Aorta (tissue), 5 donors: ENCODE results near the gene RTN1. TPM values are rescaled to one million over a fixed set of nuclear protein-coding genes. Genes with fewer than 3 reads are reported as not detected.
A peak's percentile ranks its signal among the peaks of the same experiment; 100 is the strongest.

Experiments used
- ATAC-seq: fragments of 200-7000 bp; cut with Tn5 transposase; one replicate; pipeline ENCODE4 v1.9.1; 2022; ENCODE audit warnings: moderate library complexity; ENCODE audit not compliant: low FRiP score
- DNase-seq, 2 donors: peaks; one replicate each; pipeline ENCODE4 v3.0.0-alpha.2; 2020
- H3K27ac ChIP-seq, 2 donors: one replicate each; pipeline ENCODE4 v1.5.1; 2013; ENCODE audit warnings: low read length in 2 of 2, mild to moderate bottlenecking in 2 of 2, moderate library complexity in 2 of 2, control low read depth in 1 of 2, inconsistent platforms in 1 of 2, low read depth in 1 of 2
- H3K27me3 ChIP-seq, 2 donors: one replicate each; pipeline ENCODE4 v1.6.1; 2013; ENCODE audit warnings: control low read depth in 1 of 2, low read length in 1 of 2, mild to moderate bottlenecking in 1 of 2, moderate library complexity in 1 of 2; ENCODE audit not compliant: insufficient read depth in 2 of 2, control insufficient read depth in 1 of 2
- H3K36me3 ChIP-seq, 2 donors: one replicate each; pipeline ENCODE4 v1.6.1; 2013; ENCODE audit warnings: control low read depth in 1 of 2, low read length in 1 of 2, mild to moderate bottlenecking in 1 of 2; ENCODE audit not compliant: insufficient read depth in 2 of 2, control insufficient read depth in 1 of 2
- H3K4me1 ChIP-seq, 2 donors: one replicate each; pipeline ENCODE4 v1.6.1; 2013; ENCODE audit warnings: low read length in 2 of 2, control low read depth in 1 of 2, mild to moderate bottlenecking in 1 of 2, moderate library complexity in 1 of 2; ENCODE audit not compliant: insufficient read depth in 2 of 2, control insufficient read depth in 1 of 2
- H3K4me3 ChIP-seq, 2 donors: one replicate each; pipeline ENCODE4 v1.5.1; 2013; ENCODE audit warnings: low read length in 2 of 2, control low read depth in 1 of 2, mild to moderate bottlenecking in 1 of 2
- H3K9me3 ChIP-seq: one replicate; pipeline ENCODE4 v1.6.1; 2013; ENCODE audit warnings: mild to moderate bottlenecking, low read length; ENCODE audit not compliant: control insufficient read depth
- WGBS, 2 donors: extraction: QIAGEN DNeasy Blood & Tissue Kit; methylation state at CpG; one replicate each; pipeline ENCODE4 v1.1.7; 2013; 5-methylcytosine and 5-hydroxymethylcytosine counted together
- intact Hi-C, 2 donors: fragments of 100-400 bp; cut with DNase I; formaldehyde crosslinking; loops; one replicate each; pipeline versions ENCODE4 v1.14.2 to v1.15.0; 2022
- polyA plus RNA-seq, 2 donors: library from polyadenylated mRNA; stranded (reverse); fragments of 200-250 nt; gene quantifications; one replicate each; pipeline ENCODE4 v1.2.3, GENCODE V29; 2013
- total RNA-seq, 2 donors: library from RNA; stranded (reverse); fragmentation: NEBNext Ultra II Directional; extraction: Animal tissue kit (Norgen Biotek cat#: 25700); gene quantifications; one replicate each; pipeline ENCODE4 v1.2.1, GENCODE V29; 2021
- donor health status: healthy with polysubstance abuse.
- donor health status: Bipolar disorder and iron deficiency.
- donor health status: DM: no; HTN: no; CAD: no.
- donor health status: DM: no; HTN: no; CAD: no.
- donor health status: DM: yes; HTN: yes; CAD: no.

Gene RTN1
- total and polyA plus RNA-seq, 4 donors: 17.8 to 43.7 (median 31.9) TPM

GRCh38 chr14:59761851-59762250 is 108.7 kb downstream of the RTN1 start:
- no peaks in the 10 kb centered on the region for H3K27me3 ChIP-seq
- no peaks in the 10 kb centered on the region for H3K4me1 ChIP-seq
- no peaks in the 10 kb centered on the region for H3K9me3 ChIP-seq
- H3K36me3 ChIP-seq: no peaks in the 10 kb centered on the region
- DNase-seq (no peak), ATAC-seq (no peak)
- H3K4me3 ChIP-seq: no peak overlapping the region
- WGBS, 2 donors: 88 to 90% methylated on average over 6 of the region's 6 CpGs
- H3K27ac ChIP-seq: no peak overlapping the region
- intact Hi-C loops: loop anchor here in 1 of 2 donors (10.0 kb wide), 1 partner anchor 413 kb away; no protein-coding TSS in a partner anchor

GRCh38 chr14:59755409-59756135 is 115.0 kb downstream of the RTN1 start:
- Histone ChIP-seq H3K36me3 (no peaks in the 10 kb centered on the region), H3K4me1 (peaks cover 0 to 2% of the 10 kb centered on the region in 2 donors), H3K4me3 (no peak overlapping the region), H3K27ac (no peak overlapping the region), H3K9me3 (no peaks in the 10 kb centered on the region), H3K27me3 (no peaks in the 10 kb centered on the region)
- no peak for DNase-seq
- WGBS, 2 donors: 49 to 53% methylated on average over 1 of the region's 1 CpG
- no peak for ATAC-seq
- intact Hi-C loops: no loop called here

- no peaks in the 10 kb centered on the region for H3K27me3 ChIP-seq
- WGBS, 2 donors: 92 to 93% methylated on average over 4 of the region's 4 CpGs
- no peak for DNase-seq
- no peaks in the 10 kb centered on the region for H3K9me3 ChIP-seq
- peaks cover 0 to 2% of the 10 kb centered on the region in 2 donors for H3K4me1 ChIP-seq
- ATAC-seq: no peak
- H3K36me3 ChIP-seq: no peaks in the 10 kb centered on the region
- H3K27ac ChIP-seq: no peak overlapping the region
- intact Hi-C loops: no loop called here
- no peak overlapping the region for H3K4me3 ChIP-seq
These were observed 116.3 kb downstream of the RTN1 start for GRCh38 chr14:59754256-59754655.

- Histone ChIP-seq H3K27ac (no peak overlapping the region), H3K36me3 (no peaks in the 10 kb centered on the region), H3K4me3 (no peak overlapping the region), H3K4me1 (peaks cover 0 to 2% of the 10 kb centered on the region in 2 donors), H3K27me3 (no peaks in the 10 kb centered on the region), H3K9me3 (no peaks in the 10 kb centered on the region)
- no peak for DNase-seq
- intact Hi-C loops: no loop called here
- no peak for ATAC-seq
These were observed 117.1 kb downstream of the RTN1 start for GRCh38 chr14:59753512-59753911.

- Histone ChIP-seq H3K4me3 (no peak overlapping the region), H3K4me1 (peaks cover 0 to 2% of the 10 kb centered on the region in 2 donors), H3K9me3 (no peaks in the 10 kb centered on the region), H3K27me3 (no peaks in the 10 kb centered on the region), H3K36me3 (no peaks in the 10 kb centered on the region), H3K27ac (no peak overlapping the region)
- intact Hi-C loops: no loop called here
- DNase-seq (no peak), ATAC-seq (no peak)
- WGBS, 2 donors: 97 to 98% methylated on average over 3 of the region's 3 CpGs
These were observed 119.0 kb downstream of the RTN1 start for GRCh38 chr14:59751578-59751977.

- WGBS, 2 donors: 41 to 48% methylated on average over 3 of the region's 3 CpGs
- intact Hi-C loops: no loop called here
- Histone ChIP-seq H3K36me3 (peaks cover 0 to 2% of the 10 kb centered on the region in 2 donors), H3K4me1 (no peaks in the 10 kb centered on the region), H3K27me3 (no peaks in the 10 kb centered on the region), H3K9me3 (no peaks in the 10 kb centered on the region), H3K4me3 (no peak overlapping the region), H3K27ac (no peak overlapping the region)
- ATAC-seq: peak; percentile 59
- no peak for DNase-seq
These were observed 130.8 kb downstream of the RTN1 start for GRCh38 chr14:59739794-59740193.

- Histone ChIP-seq H3K27ac (no peak overlapping the region), H3K4me1 (no peaks in the 10 kb centered on the region), H3K9me3 (no peaks in the 10 kb centered on the region), H3K27me3 (no peaks in the 10 kb centered on the region), H3K4me3 (no peak overlapping the region), H3K36me3 (no peaks in the 10 kb centered on the region)
- intact Hi-C loops: no loop called here
- DNase-seq: no peak
- ATAC-seq: no peak
- WGBS, 2 donors: 45 to 54% methylated on average over 3 of the region's 3 CpGs
These were observed 142.3 kb downstream of the RTN1 start for GRCh38 chr14:59728304-59728703.

- H3K27ac ChIP-seq: no peak overlapping the region
- intact Hi-C loops: no loop called here
- 97% methylated on average over 53 of the region's 53 CpGs for WGBS, 2 donors
- no peaks in the 10 kb centered on the region for H3K36me3 ChIP-seq
- no peak for DNase-seq
- no peaks in the 10 kb centered on the region for H3K4me1 ChIP-seq
- peak; percentile 41 for ATAC-seq
- no peaks in the 10 kb centered on the region for H3K9me3 ChIP-seq
- H3K4me3 ChIP-seq: no peak overlapping the region
- no peaks in the 10 kb centered on the region for H3K27me3 ChIP-seq
These were observed 143.4 kb downstream of the RTN1 start for GRCh38 chr14:59727073-59727661.

GRCh38 chr14:59711080-59711479 is 159.5 kb downstream of the RTN1 start:
- Histone ChIP-seq H3K27ac (no peak overlapping the region), H3K27me3 (no peaks in the 10 kb centered on the region), H3K9me3 (no peaks in the 10 kb centered on the region), H3K4me3 (no peak overlapping the region), H3K36me3 (no peaks in the 10 kb centered on the region), H3K4me1 (no peaks in the 10 kb centered on the region)
- ATAC-seq (no peak), DNase-seq (no peak)
- 57 to 59% methylated on average over 2 of the region's 2 CpGs for WGBS, 2 donors
- intact Hi-C loops: loop anchor here in 1 of 2 donors (10.0 kb wide), 1 partner anchor 164 kb away; the partner anchor contains the start of gene RTN1
